IMR-90 (cell line): ENCODE results near the gene ASB1. TPM values are rescaled to one million over a fixed set of nuclear protein-coding genes. Genes with fewer than 3 reads are reported as not detected.

Experiments
- ATAC-seq: fragments of 200-7000 bp; cut with Tn5 transposase; 2 replicates; pipeline ENCODE4 v1.9.1; 2020; ENCODE audit warnings: low read depth, mild to moderate bottlenecking, moderate library complexity
- BruUV-seq: library from RNA; stranded (reverse); fragments of 400-500 nt; replicated peaks from 2 replicates; lab custom pipeline; 2021; lab: Mats Ljungman, UMichigan
- CTCF ChIA-PET: fragments of 300-600 bp; formaldehyde crosslinking; extraction: SDS; loops from one replicate; lab custom pipeline; 2021; ENCODE audit warnings: antibody characterized with exemption; lab: Yijun Ruan, JAX
- POLR2A ChIA-PET: fragments of 300-600 bp; sonication (Branson Sonifier 250); formaldehyde crosslinking; loops from one replicate; lab custom pipeline; 2022; ENCODE audit warnings: antibody characterized with exemption; ENCODE audit not compliant: unreplicated experiment; lab: Charles Lee
- DNase-seq: peaks from one replicate; pipeline ENCODE4 v3.0.0; 2013
- H2AFZ ChIP-seq: replicated peaks from 2 replicates; pipeline ENCODE3; 2013; ENCODE audit warnings: low read length, mild to moderate bottlenecking; ENCODE audit not compliant: poor library complexity
- H2AK5ac ChIP-seq: 2 replicates; pipeline ENCODE4 v1.6.1; 2013; ENCODE audit warnings: low read depth, low read length, inconsistent platforms
- H2AK9ac ChIP-seq: replicated peaks from 2 replicates; pipeline ENCODE3; 2013; ENCODE audit warnings: mild to moderate bottlenecking, low read depth, low read length, moderate library complexity; ENCODE audit not compliant: poor library complexity
- H2BK120ac ChIP-seq: 2 replicates; pipeline ENCODE4 v1.6.1; 2013; ENCODE audit warnings: low read depth, low read length, inconsistent platforms
- H2BK15ac ChIP-seq: 3 replicates; pipeline ENCODE4 v1.6.1; 2013; ENCODE audit warnings: low read depth, low read length, inconsistent platforms
- H2BK20ac ChIP-seq: 2 replicates; pipeline ENCODE4 v1.6.1; 2013; ENCODE audit warnings: low read depth, mild to moderate bottlenecking, inconsistent platforms, low read length, moderate library complexity
- H2BK5ac ChIP-seq: 2 replicates; pipeline ENCODE4 v1.6.1; 2013; ENCODE audit warnings: mild to moderate bottlenecking, low read depth, low read length, inconsistent platforms; ENCODE audit not compliant: poor library complexity, severe bottlenecking
- H3K14ac ChIP-seq: replicated peaks from 2 replicates; pipeline ENCODE4 v1.6.1; 2013; ENCODE audit warnings: low read depth, low read length, inconsistent platforms
- H3K18ac ChIP-seq: 2 replicates; pipeline ENCODE4 v1.6.1; 2013; ENCODE audit warnings: low read depth, low read length, control low read depth
- H3K23ac ChIP-seq: 2 replicates; pipeline ENCODE4 v1.6.1; 2013; ENCODE audit warnings: low read depth, low read length, inconsistent platforms
- H3K27ac ChIP-seq: 2 replicates; pipeline ENCODE4 v1.5.1; 2013; ENCODE audit warnings: mild to moderate bottlenecking, control low read depth, low read length; ENCODE audit not compliant: insufficient read depth
- H3K27me3 ChIP-seq: 2 replicates; pipeline ENCODE4 v1.6.1; 2013; ENCODE audit warnings: low read length; ENCODE audit not compliant: control insufficient read depth, insufficient read depth
- H3K36me3 ChIP-seq: 2 replicates; pipeline ENCODE4 v1.6.1; 2013; ENCODE audit warnings: low read length, mixed read lengths; ENCODE audit not compliant: control insufficient read depth, insufficient read depth
- H3K4ac ChIP-seq: 2 replicates; pipeline ENCODE4 v1.6.1; 2013; ENCODE audit warnings: low read depth, low read length, inconsistent platforms
- H3K4me1 ChIP-seq: 2 replicates; pipeline ENCODE4 v1.6.1; 2013; ENCODE audit warnings: low read length, mixed read lengths; ENCODE audit not compliant: control insufficient read depth, insufficient read depth
- H3K4me2 ChIP-seq: 2 replicates; pipeline ENCODE4 v1.6.1; 2013; ENCODE audit warnings: low read depth, mild to moderate bottlenecking, control low read depth, low read length, moderate library complexity
- H3K4me3 ChIP-seq: 2 replicates; pipeline ENCODE4 v1.5.1; 2013; ENCODE audit warnings: low read depth, mild to moderate bottlenecking, control low read depth, low read length, moderate library complexity; ENCODE audit not compliant: insufficient read depth
- H3K56ac ChIP-seq: 2 replicates; pipeline ENCODE4 v1.6.1; 2013; ENCODE audit warnings: low read length, inconsistent platforms; ENCODE audit not compliant: insufficient read depth; ENCODE audit errors: extremely low read depth
- H3K79me1 ChIP-seq, 2 experiments: 2 replicates each; pipeline ENCODE4 v1.6.1; 2013; ENCODE audit warnings: low read length in 2 of 2, inconsistent platforms in 1 of 2, low read depth in 1 of 2
- H3K9ac ChIP-seq: 2 replicates; pipeline ENCODE4 v1.6.1; 2013; ENCODE audit warnings: low read depth, low read length, control low read depth
- H3K9me1 ChIP-seq: 2 replicates; pipeline ENCODE4 v1.6.1; 2013; ENCODE audit warnings: low read length, inconsistent platforms; ENCODE audit not compliant: insufficient read depth
- H3K9me3 ChIP-seq: 2 replicates; pipeline ENCODE4 v1.6.1; 2013; ENCODE audit warnings: low read length; ENCODE audit not compliant: control insufficient read depth, insufficient read depth
- H4K20me1 ChIP-seq: 2 replicates; pipeline ENCODE4 v1.6.1; 2013; ENCODE audit warnings: low read length, inconsistent platforms; ENCODE audit not compliant: insufficient read depth
- H4K5ac ChIP-seq: 2 replicates; pipeline ENCODE4 v1.6.1; 2013; ENCODE audit warnings: mild to moderate bottlenecking, low read depth, low read length, control low read depth
- H4K8ac ChIP-seq, 2 experiments: 2 replicates each; pipeline ENCODE4 v1.6.1; 2013; ENCODE audit warnings: low read depth in 2 of 2, low read length in 2 of 2, control low read depth in 1 of 2, inconsistent platforms in 1 of 2
- H4K91ac ChIP-seq: 2 replicates; pipeline ENCODE4 v1.6.1; 2013; ENCODE audit warnings: low read depth, low read length, inconsistent platforms; ENCODE audit not compliant: insufficient read depth
- BHLHE40 ChIP-seq: fragments of 150-350 bp; IDR thresholded peaks from 2 replicates; pipeline ENCODE4 v1.6.1; 2016; ENCODE audit warnings: mild to moderate bottlenecking, low read depth, low read length
- CEBPB ChIP-seq: IDR thresholded peaks from 2 replicates; pipeline ENCODE4 v1.6.1; 2012; ENCODE audit warnings: low read depth, low read length, improper control_type of control experiment
- CHD1 ChIP-seq: IDR thresholded peaks from 2 replicates; pipeline ENCODE4 v1.6.1; 2012; ENCODE audit warnings: low read depth, low read length, improper control_type of control experiment
- FOS ChIP-seq: fragments of 150-350 bp; IDR thresholded peaks from 2 replicates; pipeline ENCODE4 v1.6.1; 2016; ENCODE audit warnings: low read depth, low read length
- MAFK ChIP-seq: IDR thresholded peaks from 2 replicates; pipeline ENCODE4 v1.6.1; 2012; ENCODE audit warnings: low read depth, low read length, improper control_type of control experiment
- MAZ ChIP-seq: IDR thresholded peaks from 2 replicates; pipeline ENCODE4 v1.6.1; 2012; ENCODE audit warnings: low read depth, mild to moderate bottlenecking, low read length, improper control_type of control experiment, moderate library complexity, borderline replicate concordance
- MXI1 ChIP-seq: IDR thresholded peaks from 2 replicates; pipeline ENCODE4 v1.6.1; 2012; ENCODE audit warnings: low read depth, mild to moderate bottlenecking, low read length, moderate library complexity, borderline replicate concordance
- NFE2L2 ChIP-seq: fragments of 150-350 bp; IDR thresholded peaks from 2 replicates; pipeline ENCODE4 v1.6.1; 2016; ENCODE audit warnings: low read depth, mild to moderate bottlenecking, low read length
- POLR2A ChIP-seq: IDR thresholded peaks from 2 replicates; pipeline ENCODE4 v1.6.1; 2012; ENCODE audit warnings: mild to moderate bottlenecking, low read depth, low read length
- RAD21 ChIP-seq: IDR thresholded peaks from 2 replicates; pipeline ENCODE4 v1.6.1; 2012; ENCODE audit warnings: low read length, improper control_type of control experiment
- RCOR1 ChIP-seq: IDR thresholded peaks from 2 replicates; pipeline ENCODE4 v1.6.1; 2012; ENCODE audit warnings: mild to moderate bottlenecking, low read length, improper control_type of control experiment; ENCODE audit not compliant: insufficient replicate concordance
- RFX5 ChIP-seq: IDR thresholded peaks from 2 replicates; pipeline ENCODE4 v1.8.0; 2012; ENCODE audit warnings: low read depth, mild to moderate bottlenecking, low read length, moderate library complexity
- SMC3 ChIP-seq: fragments of 150-350 bp; IDR thresholded peaks from 2 replicates; pipeline ENCODE4 v1.6.1; 2016; ENCODE audit warnings: low read depth, mild to moderate bottlenecking, antibody characterized with exemption, low read length, moderate library complexity
- WGBS, 2 experiments: methylation state at CpG; one replicate each; pipeline versions ENCODE4 v1.1.5 to v1.1.7; 2013; ENCODE audit warnings: missing lambda C conversion rate in 2 of 2; ENCODE audit not compliant: insufficient read length in 1 of 2; ENCODE audit errors: extremely low coverage in 2 of 2; 5-methylcytosine and 5-hydroxymethylcytosine counted together
- dilution Hi-C: fragments of 300-500 bp; cut with HindIII; formaldehyde crosslinking; loops from one replicate; pipeline ENCODE4 v1.14.3; 2018; ENCODE audit warnings: low sequenced_read_pairs; ENCODE audit not compliant: unreplicated experiment
- in situ Hi-C: fragments of 300-500 bp; cut with MboI; formaldehyde crosslinking; loops from 3 replicates; pipeline ENCODE4 v1.14.3; 2019; ENCODE audit warnings: low sequenced_read_pairs, inconsistent platforms, mixed read lengths
- intact Hi-C: fragments of 100-400 bp; cut with micrococcal nuclease; formaldehyde crosslinking; loops from 2 replicates; pipeline ENCODE4 v1.10.0; 2022
- polyA plus RNA-seq, 3 experiments: library from polyadenylated mRNA; depleted of rRNA; stranded (reverse); fragments of >200 nt; gene quantifications; 2 replicates each; pipeline ENCODE4 v1.2.3, GENCODE V29; 2012; ENCODE audit warnings: low replicate concordance in 1 of 3
- total RNA-seq: library from RNA; depleted of rRNA; stranded (reverse); fragments of >200 nt; gene quantifications from 2 replicates; pipeline ENCODE4 v1.2.3, GENCODE V29; 2012
- TF ChIP-seq, protein P1 (sequence below): fragments of 150-350 bp; IDR thresholded peaks from 2 replicates; pipeline ENCODE4 v1.6.1; 2016; ENCODE audit warnings: low read depth, mild to moderate bottlenecking, low read length, moderate library complexity, borderline replicate concordance
- TF ChIP-seq, protein P2 (sequence below): conservative IDR thresholded peaks from 2 replicates; pipeline ENCODE4 v1.5.1; 2012; ENCODE audit warnings: mild to moderate bottlenecking, low read depth, low read length, improper control_type of control experiment
- TF ChIP-seq, protein P3 (sequence below): fragments of 150-350 bp; IDR thresholded peaks from 2 replicates; pipeline ENCODE4 v1.6.1; 2017; ENCODE audit warnings: mild to moderate bottlenecking, antibody characterized with exemption, low read length, low read depth

Gene ASB1
- total and polyA plus RNA-seq, 2 of the 4 experiments (the other 2 are of a cell fraction): 23.5 to 37.3 TPM

DNA sequence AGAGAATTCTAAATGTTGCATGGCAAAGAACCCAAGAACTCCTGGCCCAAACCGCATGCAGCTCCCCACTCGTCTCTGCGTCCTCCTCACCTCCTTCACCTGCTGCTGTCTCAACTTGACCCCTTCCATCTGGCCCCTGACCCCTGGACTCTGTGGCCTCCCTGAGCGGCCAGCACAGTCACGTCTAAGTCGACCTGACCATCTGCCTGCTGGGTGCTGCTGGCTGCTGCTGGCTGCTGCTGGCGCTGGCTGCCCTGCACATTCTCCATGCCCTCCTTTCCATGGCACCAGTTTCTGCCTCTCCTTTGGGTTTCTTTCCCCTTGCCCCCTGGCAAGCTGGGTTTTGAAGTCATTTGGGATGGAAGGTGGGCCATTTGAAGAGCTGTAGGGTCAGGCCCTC, 30.1 kb upstream of the ASB1 start:
- Histone ChIP-seq H3K9me3 (no peaks in the 10 kb centered on the region), H3K18ac (no peak overlapping the region), H3K79me1 (no peaks in the 10 kb centered on the region), H2BK15ac (no peak overlapping the region), H3K4me1 (no peaks in the 10 kb centered on the region), H3K9ac (no peak overlapping the region), H3K27ac (no peak overlapping the region), H3K56ac (no peak overlapping the region), H4K8ac (no peak overlapping the region), H3K27me3 (no peaks in the 10 kb centered on the region), H3K4me2 (no peak overlapping the region), H2BK20ac (no peak overlapping the region), H3K36me3 (0 out of 2 replicates have a peak, but pooled peaks cover 5% of the 10 kb centered on the region), H3K9me1 (peaks cover 4% of the 10 kb centered on the region; the same call in 1 of the 2 replicates), H3K4me3 (no peak overlapping the region), H4K20me1 (no peaks in the 10 kb centered on the region), H2AFZ (no peak overlapping the region), H2AK9ac (no peak overlapping the region), H2BK5ac (no peak overlapping the region), H4K5ac (no peak overlapping the region), H3K4ac (no peak overlapping the region), H2AK5ac (no peak overlapping the region), H4K91ac (no peak overlapping the region), H3K23ac (no peak overlapping the region), H3K14ac (no peak overlapping the region), H2BK120ac (no peak overlapping the region)
- ATAC-seq (no peak), DNase-seq (no peak)
- CTCF ChIA-PET: interaction anchor here (0.6 kb wide), 1 partner anchor 223 kb away, joined by 3 read pairs; no protein-coding TSS in a partner anchor
- POLR2A ChIA-PET: no interaction called here
- TF ChIP-seq POLR2A (no peak), MXI1 (no peak), RAD21 (no peak), NFE2L2 (no peak), MAZ (no peak), CEBPB (no peak), RFX5 (no peak), CHD1 (no peak), SMC3 (no peak), RCOR1 (no peak), BHLHE40 (no peak), FOS (no peak), MAFK (no peak)
- TF ChIP-seq, protein P1, sequence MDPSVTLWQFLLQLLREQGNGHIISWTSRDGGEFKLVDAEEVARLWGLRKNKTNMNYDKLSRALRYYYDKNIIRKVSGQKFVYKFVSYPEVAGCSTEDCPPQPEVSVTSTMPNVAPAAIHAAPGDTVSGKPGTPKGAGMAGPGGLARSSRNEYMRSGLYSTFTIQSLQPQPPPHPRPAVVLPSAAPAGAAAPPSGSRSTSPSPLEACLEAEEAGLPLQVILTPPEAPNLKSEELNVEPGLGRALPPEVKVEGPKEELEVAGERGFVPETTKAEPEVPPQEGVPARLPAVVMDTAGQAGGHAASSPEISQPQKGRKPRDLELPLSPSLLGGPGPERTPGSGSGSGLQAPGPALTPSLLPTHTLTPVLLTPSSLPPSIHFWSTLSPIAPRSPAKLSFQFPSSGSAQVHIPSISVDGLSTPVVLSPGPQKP: no peak
- TF ChIP-seq, protein P2, sequence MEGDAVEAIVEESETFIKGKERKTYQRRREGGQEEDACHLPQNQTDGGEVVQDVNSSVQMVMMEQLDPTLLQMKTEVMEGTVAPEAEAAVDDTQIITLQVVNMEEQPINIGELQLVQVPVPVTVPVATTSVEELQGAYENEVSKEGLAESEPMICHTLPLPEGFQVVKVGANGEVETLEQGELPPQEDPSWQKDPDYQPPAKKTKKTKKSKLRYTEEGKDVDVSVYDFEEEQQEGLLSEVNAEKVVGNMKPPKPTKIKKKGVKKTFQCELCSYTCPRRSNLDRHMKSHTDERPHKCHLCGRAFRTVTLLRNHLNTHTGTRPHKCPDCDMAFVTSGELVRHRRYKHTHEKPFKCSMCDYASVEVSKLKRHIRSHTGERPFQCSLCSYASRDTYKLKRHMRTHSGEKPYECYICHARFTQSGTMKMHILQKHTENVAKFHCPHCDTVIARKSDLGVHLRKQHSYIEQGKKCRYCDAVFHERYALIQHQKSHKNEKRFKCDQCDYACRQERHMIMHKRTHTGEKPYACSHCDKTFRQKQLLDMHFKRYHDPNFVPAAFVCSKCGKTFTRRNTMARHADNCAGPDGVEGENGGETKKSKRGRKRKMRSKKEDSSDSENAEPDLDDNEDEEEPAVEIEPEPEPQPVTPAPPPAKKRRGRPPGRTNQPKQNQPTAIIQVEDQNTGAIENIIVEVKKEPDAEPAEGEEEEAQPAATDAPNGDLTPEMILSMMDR: no peak
- TF ChIP-seq, protein P3, sequence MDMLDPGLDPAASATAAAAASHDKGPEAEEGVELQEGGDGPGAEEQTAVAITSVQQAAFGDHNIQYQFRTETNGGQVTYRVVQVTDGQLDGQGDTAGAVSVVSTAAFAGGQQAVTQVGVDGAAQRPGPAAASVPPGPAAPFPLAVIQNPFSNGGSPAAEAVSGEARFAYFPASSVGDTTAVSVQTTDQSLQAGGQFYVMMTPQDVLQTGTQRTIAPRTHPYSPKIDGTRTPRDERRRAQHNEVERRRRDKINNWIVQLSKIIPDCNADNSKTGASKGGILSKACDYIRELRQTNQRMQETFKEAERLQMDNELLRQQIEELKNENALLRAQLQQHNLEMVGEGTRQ: no peak
- intact Hi-C loops (no loop called here), dilution Hi-C loops (no loop called here), in situ Hi-C loops (no loop called here)
- no TSS peak for BruUV-seq
- WGBS, 2 experiments: 83% methylated on average over 6 of the region's 7 CpGs; no CpG with 5 or more reads in 1 of the 2 experiments
